PFSK-1 (cell line): ENCODE measurements around the gene CCSER2.

Source experiments
- FOXP2 ChIP-seq: optimal IDR thresholded peaks from 2 replicates; pipeline ENCODE3; 2011; ENCODE audit warnings: borderline replicate concordance, control low read depth, inconsistent platforms; ENCODE audit not compliant: insufficient read depth; ENCODE audit errors: extremely low read length, extremely low read depth
- POLR2AphosphoS5 ChIP-seq: IDR thresholded peaks from 2 replicates; pipeline ENCODE4 v1.6.1; 2012; ENCODE audit warnings: low read depth, mild to moderate bottlenecking, control low read depth, low read length, moderate library complexity
- REST ChIP-seq, 2 experiments: IDR thresholded peaks; 2 replicates each; pipeline versions ENCODE4 v1.6.1 to v1.8.0; 2011 to 2012; ENCODE audit warnings: low read depth in 2 of 2, low read length in 2 of 2, control low read depth in 1 of 2, inconsistent platforms in 1 of 2, mild to moderate bottlenecking in 1 of 2, moderate library complexity in 1 of 2; ENCODE audit not compliant: insufficient read depth in 1 of 2
- SIN3A ChIP-seq: IDR thresholded peaks from 2 replicates; pipeline ENCODE4 v1.6.1; 2012; ENCODE audit warnings: mild to moderate bottlenecking, low read length, moderate library complexity, borderline replicate concordance; ENCODE audit not compliant: insufficient read depth
- TAF1 ChIP-seq: IDR thresholded peaks from 2 replicates; pipeline ENCODE4 v1.6.1; 2012; ENCODE audit warnings: low read length, control low read depth, borderline replicate concordance; ENCODE audit not compliant: insufficient read depth

- TF ChIP-seq TAF1 = no peak
- TF ChIP-seq POLR2AphosphoS5 = no peak
- no peak for TF ChIP-seq REST (IDR thresholded peaks at IDR 0.05; ENCODE audit: insufficient read depth in 1 of 2, low read depth in 2 of 2, low read length in 2 of 2)
- TF ChIP-seq SIN3A = no peak
- no peak for TF ChIP-seq FOXP2
Observed at GRCh38 chr10:84519235-84519634, 190.8 kb downstream of the CCSER2 start.
